GM19467 (cell line): ENCODE measurements around the gene LCN6.
A peak's percentile ranks its signal among the peaks of the same experiment; 100 is the strongest.

ENCODE experiments used
- ATAC-seq: cut with Tn5 transposase; IDR thresholded peaks from one replicate; pipeline ENCODE4 v1.9.1; 2021; ENCODE audit warnings: mild to moderate bottlenecking, moderate library complexity; ENCODE audit not compliant: unreplicated experiment

The LCN6 gene

GRCh38 chr9:136745389-136746154 lies 2.8 kb downstream of the LCN6 start:
- ATAC-seq = no peak

GRCh38 chr9:136744773-136745172 lies 3.6 kb downstream of the LCN6 start:
- no peak for ATAC-seq

GRCh38 chr9:136743639-136744211 lies 4.6 kb downstream of the LCN6 start:
- ATAC-seq = no peak

- ATAC-seq = no peak
These were observed 5.5 kb downstream of the LCN6 start, which contains the start of gene LCN10 for GRCh38 chr9:136742591-136743391. Gene LCN10 (minus strand): TSS chr9:136742940. CDS start chr9:136742903, 37 bp downstream.

GRCh38 chr9:136741883-136742571 lies 6.3 kb downstream of the LCN6 start:
- ATAC-seq = no peak

- ATAC-seq = no peak
These were observed 7.1 kb downstream of the LCN6 start for GRCh38 chr9:136740971-136741882.

GRCh38 chr9:136740491-136740890 lies 7.8 kb downstream of the LCN6 start:
- ATAC-seq = no peak

- ATAC-seq = no peak
These were observed 8.3 kb downstream of the LCN6 start for GRCh38 chr9:136740069-136740468.

- ATAC-seq = no peak
These were observed 8.8 kb downstream of the LCN6 start for GRCh38 chr9:136739509-136739908.

- no peak for ATAC-seq
These were observed 9.4 kb downstream of the LCN6 start for GRCh38 chr9:136738960-136739359.

GRCh38 chr9:136735812-136736480 lies 12.4 kb downstream of the LCN6 start:
- no peak for ATAC-seq

- no peak for ATAC-seq
These were observed 13.4 kb downstream of the LCN6 start for GRCh38 chr9:136734837-136735496.

GRCh38 chr9:136733611-136734010 lies 14.7 kb downstream of the LCN6 start:
- ATAC-seq = no peak

- no peak for ATAC-seq
These were observed 15.7 kb downstream of the LCN6 start for GRCh38 chr9:136732444-136733178.

GRCh38 chr9:136729926-136730325 lies 18.4 kb downstream of the LCN6 start:
- ATAC-seq = no peak

- ATAC-seq = no peak
These were observed 19.2 kb downstream of the LCN6 start for GRCh38 chr9:136729144-136729543.

- ATAC-seq = peak; percentile 18
These were observed 19.7 kb downstream of the LCN6 start for GRCh38 chr9:136728548-136729123.

GRCh38 chr9:136728080-136728547 lies 20.2 kb downstream of the LCN6 start:
- ATAC-seq = peak; percentile 60
